H1 (cell line): ENCODE data around the gene OPCML. TPM values are rescaled to one million over a fixed set of nuclear protein-coding genes. Genes with fewer than 3 reads are reported as not detected.

Experiments used
- ASH2L ChIP-seq: fragments of 200-600, 300-600 bp; sonication (generic); IDR thresholded peaks from one replicate; pipeline ENCODE4 v1.7.1; 2017; ENCODE audit warnings: low read length
- BACH1 ChIP-seq: IDR thresholded peaks from 2 replicates; pipeline ENCODE4 v1.6.1; 2012; ENCODE audit warnings: low read length, improper control_type of control experiment
- CHD7 ChIP-seq: fragments of 300-600 bp; sonication (generic); IDR thresholded peaks from 2 replicates; pipeline ENCODE4 v1.7.1; 2012; ENCODE audit warnings: low read length, moderate library complexity, mild to moderate bottlenecking, inconsistent platforms; ENCODE audit not compliant: insufficient replicate concordance
- GABPA ChIP-seq: IDR thresholded peaks from 2 replicates; pipeline ENCODE4 v1.6.1; 2011; ENCODE audit warnings: mild to moderate bottlenecking, low read length, moderate library complexity, borderline replicate concordance; ENCODE audit not compliant: insufficient read depth
- NRF1 ChIP-seq: IDR thresholded peaks from 2 replicates; pipeline ENCODE4 v1.6.1; 2011; ENCODE audit warnings: mild to moderate bottlenecking, low read depth, low read length, improper control_type of control experiment
- POU5F1 ChIP-seq: IDR thresholded peaks from 2 replicates; pipeline ENCODE4 v1.6.1; 2011; ENCODE audit warnings: low read depth, mild to moderate bottlenecking, low read length, moderate library complexity
- SRF ChIP-seq: IDR thresholded peaks from 2 replicates; pipeline ENCODE4 v1.6.1; 2011; ENCODE audit warnings: mild to moderate bottlenecking, low read depth, low read length, moderate library complexity
- SUZ12 ChIP-seq: fragments of 200-600 bp; sonication (generic); IDR thresholded peaks from 2 replicates; pipeline ENCODE4 v1.6.1; 2012; ENCODE audit warnings: mild to moderate bottlenecking, inconsistent platforms, low read length, moderate library complexity, mixed read lengths
- TEAD4 ChIP-seq: IDR thresholded peaks from 2 replicates; pipeline ENCODE4 v1.6.1; 2012; ENCODE audit warnings: low read depth, low read length, inconsistent platforms, mixed read lengths
- polyA plus RNA-seq, 7 experiments: library from polyadenylated mRNA; depleted of rRNA in 3 of 7; stranded (reverse) in 5 of 7; unstranded in 2 of 7; fragments of >200 nt in 5 of 7; fragments of 200-250 nt in 2 of 7; gene quantifications; 1 replicate in 5 of 7; 2 replicates in 1 of 7; 4 replicates in 1 of 7; pipeline versions ENCODE4 v1.2.1 to v1.2.3, GENCODE V29; 2011 to 2013; ENCODE audit warnings: missing spikeins in 2 of 7, mixed read lengths in 2 of 7
- total RNA-seq: library from RNA; stranded (reverse); fragmentation: NEBNext Ultra II Directional; extraction: Animal tissue kit (Norgen Biotek cat#: 25700); gene quantifications from 2 replicates; pipeline ENCODE4 v1.2.1, GENCODE V29; 2021

Gene OPCML
- total and polyA plus RNA-seq, 2 of the 8 experiments (the other 6 are each of a cell fraction or from before 2014, with no cell fraction given) = 2.3 to 3.1 TPM

- TF ChIP-seq CHD7 (no peak), BACH1 (no peak), POU5F1 (no peak), SRF (no peak), ASH2L (no peak), GABPA (no peak), NRF1 (no peak), SUZ12 (no peak), TEAD4 (no peak)
Observed at GRCh38 chr11:132427611-132428010, 1104.7 kb downstream of the OPCML start (continued).
